Choroid plexus epithelial cell (primary cell): ENCODE measurements around the gene ZNRF4.

Source experiments
- DNase-seq: peaks from one replicate; pipeline ENCODE4 v3.0.0-alpha.2; 2010; ENCODE audit warnings: low read depth
- H3K4me3 ChIP-seq: 2 replicates; pipeline ENCODE4 v1.5.1; 2011; ENCODE audit warnings: low read depth, mild to moderate bottlenecking, control low read depth, low read length, moderate library complexity
- TF ChIP-seq, protein P1 (sequence below): conservative IDR thresholded peaks from 2 replicates; pipeline ENCODE4 v1.5.1; 2011; ENCODE audit warnings: low read depth, mild to moderate bottlenecking, control low read depth, inconsistent platforms, low read length, moderate library complexity

The ZNRF4 gene

DNA sequence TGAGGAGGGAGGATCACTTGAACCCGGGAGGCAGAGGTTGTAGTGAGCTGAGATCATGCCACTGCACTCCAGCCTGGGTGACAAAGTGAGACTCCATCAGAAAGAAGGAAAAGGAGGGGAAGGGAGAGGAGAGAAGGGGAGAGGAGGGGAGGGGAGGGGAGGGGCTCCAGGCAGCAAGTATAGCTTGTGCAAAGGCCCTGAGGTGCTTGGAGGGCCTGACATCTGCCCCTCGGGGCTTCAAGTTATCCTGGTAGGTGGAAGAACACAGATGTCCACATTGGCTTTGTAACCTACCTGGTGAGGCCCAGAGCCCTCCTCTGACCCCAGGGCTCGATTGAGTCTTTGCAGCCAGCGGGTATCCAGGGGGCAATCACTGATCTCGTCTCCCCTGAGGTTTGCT is 11.5 kb upstream of the ZNRF4 start:
- TF ChIP-seq, protein P1, sequence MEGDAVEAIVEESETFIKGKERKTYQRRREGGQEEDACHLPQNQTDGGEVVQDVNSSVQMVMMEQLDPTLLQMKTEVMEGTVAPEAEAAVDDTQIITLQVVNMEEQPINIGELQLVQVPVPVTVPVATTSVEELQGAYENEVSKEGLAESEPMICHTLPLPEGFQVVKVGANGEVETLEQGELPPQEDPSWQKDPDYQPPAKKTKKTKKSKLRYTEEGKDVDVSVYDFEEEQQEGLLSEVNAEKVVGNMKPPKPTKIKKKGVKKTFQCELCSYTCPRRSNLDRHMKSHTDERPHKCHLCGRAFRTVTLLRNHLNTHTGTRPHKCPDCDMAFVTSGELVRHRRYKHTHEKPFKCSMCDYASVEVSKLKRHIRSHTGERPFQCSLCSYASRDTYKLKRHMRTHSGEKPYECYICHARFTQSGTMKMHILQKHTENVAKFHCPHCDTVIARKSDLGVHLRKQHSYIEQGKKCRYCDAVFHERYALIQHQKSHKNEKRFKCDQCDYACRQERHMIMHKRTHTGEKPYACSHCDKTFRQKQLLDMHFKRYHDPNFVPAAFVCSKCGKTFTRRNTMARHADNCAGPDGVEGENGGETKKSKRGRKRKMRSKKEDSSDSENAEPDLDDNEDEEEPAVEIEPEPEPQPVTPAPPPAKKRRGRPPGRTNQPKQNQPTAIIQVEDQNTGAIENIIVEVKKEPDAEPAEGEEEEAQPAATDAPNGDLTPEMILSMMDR = no peak
- H3K4me3 ChIP-seq = no peak overlapping the region
- DNase-seq = no peak

DNA sequence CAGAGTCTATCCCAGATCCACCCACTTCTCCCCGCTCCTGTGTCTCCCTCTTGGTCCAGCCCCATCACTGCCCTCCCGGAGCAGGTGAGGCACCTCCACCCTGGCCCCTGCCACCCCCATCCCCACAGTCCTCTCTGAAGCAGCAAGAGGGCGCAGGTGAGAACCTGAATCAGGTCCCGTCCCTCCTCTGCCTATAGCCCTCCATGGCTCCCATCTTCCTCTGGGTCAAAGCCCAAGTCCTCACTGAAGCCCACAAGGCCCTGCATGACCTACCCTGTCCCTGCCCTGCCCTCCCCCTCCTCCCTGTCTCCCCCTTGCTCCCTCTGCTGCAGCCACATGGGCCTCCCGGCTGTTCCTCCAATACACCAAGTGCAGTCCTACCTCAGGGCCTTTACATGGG is 10.8 kb upstream of the ZNRF4 start:
- DNase-seq = no peak
- TF ChIP-seq, protein P1 = no peak

DNA sequence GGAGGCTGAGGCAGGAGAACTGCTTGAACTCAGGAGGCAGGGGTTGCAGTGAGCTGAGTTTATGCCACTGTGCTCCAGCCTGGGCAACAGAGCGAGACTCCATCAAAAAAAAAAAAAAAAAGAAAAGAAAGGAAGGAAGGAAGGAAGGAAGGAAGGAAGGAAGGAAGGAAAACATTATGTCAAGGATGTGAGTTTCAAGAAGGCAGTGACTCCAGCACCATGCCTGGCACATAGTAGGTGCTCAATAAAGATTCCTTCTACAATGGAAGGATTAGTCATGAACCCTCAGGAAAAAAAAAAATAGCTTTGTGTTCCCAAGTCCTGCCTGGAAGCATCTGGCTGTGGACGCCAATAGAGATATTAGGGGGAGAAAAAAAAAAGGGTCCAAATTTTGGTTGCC is 10.1 kb upstream of the ZNRF4 start:
- H3K4me3 ChIP-seq = no peak overlapping the region
- TF ChIP-seq, protein P1 = no peak
- DNase-seq = no peak

More for the DNA sequence above, 10.8 kb upstream of the ZNRF4 start:
- no peak overlapping the region for H3K4me3 ChIP-seq

DNA sequence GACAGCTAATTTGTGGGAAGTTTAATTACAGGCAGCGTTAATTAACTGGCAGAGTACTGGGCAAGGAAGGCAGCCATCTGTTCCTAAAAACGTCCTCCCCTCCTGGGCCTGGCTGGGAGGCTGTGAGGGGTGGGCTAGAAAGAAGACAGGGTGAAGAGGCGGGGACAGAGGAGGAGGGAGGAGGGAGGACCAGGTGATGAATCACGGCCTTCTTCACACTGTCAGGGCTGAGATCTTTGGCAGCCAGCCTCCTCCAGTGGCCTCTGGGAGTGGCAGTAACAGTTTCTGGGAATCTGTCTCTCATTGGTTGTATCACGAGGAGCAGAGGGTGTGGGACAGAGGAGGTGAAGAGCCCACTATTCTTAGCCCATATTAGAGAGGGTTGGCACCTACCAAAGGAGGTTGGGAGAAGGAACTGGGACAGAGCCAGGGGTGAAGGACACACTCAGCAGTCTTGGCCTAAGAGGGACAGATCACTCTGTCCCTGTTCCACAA is 9.6 kb upstream of the ZNRF4 start:
- no peak overlapping the region for H3K4me3 ChIP-seq
- DNase-seq = no peak
- TF ChIP-seq, protein P1 = no peak

DNA sequence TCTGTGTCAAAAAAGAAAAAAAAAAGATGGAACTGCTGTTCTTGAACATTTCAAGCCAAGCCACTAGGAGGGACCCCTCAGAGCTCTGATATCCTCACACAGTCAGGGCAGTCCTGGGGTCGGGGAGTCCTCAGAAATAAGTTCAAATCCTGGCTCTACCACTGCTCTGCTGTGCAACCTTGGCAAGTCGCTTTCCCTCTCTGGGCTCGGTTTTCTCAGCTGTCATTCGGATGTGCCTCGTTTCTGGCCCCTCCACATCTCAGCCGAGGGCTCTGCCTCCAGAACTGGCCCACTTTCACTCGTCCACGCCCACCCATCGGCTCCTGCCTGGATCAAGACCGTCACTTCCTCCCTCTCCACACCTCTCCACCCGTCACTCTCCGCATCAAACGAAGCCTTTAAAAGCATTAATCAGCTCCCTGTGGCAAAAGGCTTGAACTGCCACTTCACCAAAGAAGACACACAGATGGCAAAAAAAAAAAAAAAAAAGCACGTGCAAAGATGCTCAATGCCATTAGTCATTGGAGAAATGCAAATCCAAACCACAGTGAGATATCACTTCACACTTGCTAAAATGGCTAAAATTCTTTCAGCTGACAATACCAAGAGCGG is 7.4 kb upstream of the ZNRF4 start:
- no peak for DNase-seq
- no peak overlapping the region for H3K4me3 ChIP-seq
- TF ChIP-seq, protein P1 = no peak

DNA sequence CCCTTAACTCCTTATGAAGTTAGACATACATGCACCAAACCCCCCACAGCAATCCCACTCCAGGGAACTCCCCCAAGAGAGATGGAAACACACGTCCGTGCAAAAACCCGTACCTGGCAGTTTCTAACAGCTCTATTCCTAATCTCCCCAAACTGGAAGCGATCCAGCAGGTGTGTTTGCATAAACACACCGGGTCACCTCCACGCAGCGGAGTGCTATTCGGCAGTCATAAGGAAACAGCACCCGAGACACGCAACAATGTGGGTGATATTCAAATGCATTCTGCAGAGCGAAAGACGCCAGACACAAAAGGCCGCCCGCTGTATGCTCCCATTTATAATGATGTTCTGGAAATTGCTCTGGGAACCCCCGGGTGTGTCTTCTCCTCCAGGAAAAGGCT is 6.8 kb upstream of the ZNRF4 start:
- TF ChIP-seq, protein P1 = no peak
- DNase-seq = no peak
- no peak overlapping the region for H3K4me3 ChIP-seq

DNA sequence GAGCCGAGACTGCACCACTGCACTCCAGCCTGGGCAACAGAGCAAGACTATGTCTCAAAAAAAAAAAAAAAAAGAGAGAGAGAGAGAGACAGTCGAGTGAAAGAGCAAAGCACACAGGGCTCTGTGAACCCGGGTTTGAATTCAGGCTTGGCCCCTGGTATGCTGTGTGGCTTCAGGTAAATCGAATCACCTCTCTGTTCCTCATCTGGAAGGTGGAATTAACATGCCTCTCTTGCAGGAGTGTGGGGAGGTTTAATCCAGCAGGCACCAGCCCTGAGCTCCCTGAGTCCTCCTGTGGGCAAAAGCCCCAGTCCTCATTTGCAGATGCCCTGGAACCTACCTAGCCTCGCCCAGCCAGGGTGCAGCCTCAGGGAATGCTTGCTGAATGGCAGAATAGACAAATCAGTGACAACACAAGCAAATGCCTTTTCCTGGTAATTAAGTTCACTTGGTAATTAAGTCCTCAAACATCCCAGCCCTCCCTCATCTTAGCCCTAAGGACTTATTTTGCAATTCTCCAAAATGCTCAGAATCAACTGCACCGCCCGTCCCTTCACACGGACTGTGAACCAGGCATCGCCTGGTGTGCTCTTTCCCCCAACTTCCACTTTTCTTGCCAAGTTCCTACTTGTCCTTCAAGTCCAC is 4.6 kb upstream of the ZNRF4 start:
- DNase-seq = no peak
- TF ChIP-seq, protein P1 = no peak

More for the DNA sequence above, 4.6 kb upstream of the ZNRF4 start:
- H3K4me3 ChIP-seq = no peak overlapping the region
